Limb (tissue), 2 donors: ENCODE results near the gene LYST.
"Not testable (repeated sequence)": the region's sequence is repeated elsewhere in the genome, so short reads cannot be mapped to it uniquely, and the experiment has no call there.

Source experiments
- DNase-seq, 2 donors: peaks; one replicate each; pipeline ENCODE4 v3.0.0-alpha.2; 2016; ENCODE audit errors: extremely low spot score in 2 of 2

LYST gene

DNA sequence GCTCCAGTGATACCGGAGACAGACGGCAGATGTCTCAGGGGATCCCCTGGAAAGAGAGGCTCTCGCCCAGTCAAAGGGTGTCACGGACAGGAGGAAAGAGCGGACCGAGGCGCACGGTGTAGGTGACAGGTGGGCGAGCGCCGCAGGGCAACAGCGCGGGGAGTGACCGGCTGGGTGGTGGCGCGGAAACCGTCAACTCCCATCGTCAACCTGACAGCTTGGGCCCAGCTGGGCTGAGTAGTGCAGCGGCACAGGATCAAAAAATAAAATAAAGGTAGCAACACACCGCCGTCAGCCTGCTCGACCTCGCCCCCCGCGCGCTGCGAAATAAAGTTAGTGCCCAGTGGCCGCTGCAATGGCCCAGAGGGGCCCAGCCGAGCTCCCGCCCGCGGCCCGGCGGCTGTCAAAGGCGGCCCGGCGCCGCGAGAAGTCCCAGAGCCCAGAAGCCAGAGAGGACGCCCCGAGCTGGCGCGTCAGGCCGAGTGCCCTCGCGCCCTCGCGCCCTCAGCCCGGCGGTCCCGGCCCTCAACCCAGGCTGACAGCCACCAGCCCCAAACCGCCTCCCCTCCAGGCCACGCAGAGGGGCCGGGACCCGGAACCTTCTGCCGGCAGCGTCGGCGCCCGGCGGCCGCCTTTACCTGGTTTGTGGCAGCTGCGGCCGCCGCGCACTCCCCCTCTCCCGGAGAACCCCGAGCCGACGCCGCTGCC is at the start of gene LYST:
LYST (minus strand) TSS at position 702 of the 708 bp plus-strand sequence. CDS start 36,489 bp downstream, outside the sequence.
- DNase-seq, result peak; percentile 15 to 66

DNA sequence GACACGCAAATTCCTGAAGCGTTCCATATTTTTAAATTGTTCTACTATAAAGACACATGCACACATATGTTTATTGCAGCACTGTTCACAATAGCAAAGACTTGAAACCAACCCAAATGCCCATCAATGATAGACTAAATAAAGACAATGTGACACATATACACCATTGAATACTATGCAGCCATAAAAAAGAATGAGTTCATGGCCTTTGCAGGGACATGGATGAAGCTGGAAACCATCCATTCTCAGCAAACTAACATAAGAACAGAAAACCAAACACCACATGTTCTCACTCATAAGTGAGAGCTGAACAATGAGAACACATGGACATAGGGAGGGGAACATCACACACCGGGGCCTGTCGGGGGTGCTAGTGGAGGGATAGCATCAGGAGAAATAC is 48.8 kb upstream of the LYST start:
- DNase-seq, result not testable (repeated sequence)

GRCh38 chr1:235913311-235913710 is 46.6 kb upstream of the LYST start:
- DNase-seq, result no peak

DNA sequence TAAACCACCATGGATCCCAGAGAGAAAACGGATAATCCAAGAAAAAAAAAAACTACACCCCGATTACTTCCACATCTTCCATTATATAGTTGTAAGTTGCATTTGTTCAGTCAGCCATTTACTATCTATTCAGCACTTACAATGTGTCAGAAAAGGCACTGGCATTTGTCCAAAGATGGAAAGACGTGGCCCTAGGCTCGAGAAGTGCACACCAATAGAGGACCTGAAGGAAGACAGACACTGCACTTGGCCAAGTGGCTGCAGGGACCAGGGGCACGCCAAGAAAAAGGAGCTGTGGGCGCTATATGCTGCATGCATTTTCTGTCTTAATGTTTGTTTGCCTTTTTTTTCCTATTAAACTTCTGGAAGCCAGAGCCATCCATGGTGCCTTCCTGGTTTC is 45.2 kb upstream of the LYST start:
- DNase-seq, result no peak

GRCh38 chr1:235911300-235911662 is 44.6 kb upstream of the LYST start:
- DNase-seq, result no peak

DNA sequence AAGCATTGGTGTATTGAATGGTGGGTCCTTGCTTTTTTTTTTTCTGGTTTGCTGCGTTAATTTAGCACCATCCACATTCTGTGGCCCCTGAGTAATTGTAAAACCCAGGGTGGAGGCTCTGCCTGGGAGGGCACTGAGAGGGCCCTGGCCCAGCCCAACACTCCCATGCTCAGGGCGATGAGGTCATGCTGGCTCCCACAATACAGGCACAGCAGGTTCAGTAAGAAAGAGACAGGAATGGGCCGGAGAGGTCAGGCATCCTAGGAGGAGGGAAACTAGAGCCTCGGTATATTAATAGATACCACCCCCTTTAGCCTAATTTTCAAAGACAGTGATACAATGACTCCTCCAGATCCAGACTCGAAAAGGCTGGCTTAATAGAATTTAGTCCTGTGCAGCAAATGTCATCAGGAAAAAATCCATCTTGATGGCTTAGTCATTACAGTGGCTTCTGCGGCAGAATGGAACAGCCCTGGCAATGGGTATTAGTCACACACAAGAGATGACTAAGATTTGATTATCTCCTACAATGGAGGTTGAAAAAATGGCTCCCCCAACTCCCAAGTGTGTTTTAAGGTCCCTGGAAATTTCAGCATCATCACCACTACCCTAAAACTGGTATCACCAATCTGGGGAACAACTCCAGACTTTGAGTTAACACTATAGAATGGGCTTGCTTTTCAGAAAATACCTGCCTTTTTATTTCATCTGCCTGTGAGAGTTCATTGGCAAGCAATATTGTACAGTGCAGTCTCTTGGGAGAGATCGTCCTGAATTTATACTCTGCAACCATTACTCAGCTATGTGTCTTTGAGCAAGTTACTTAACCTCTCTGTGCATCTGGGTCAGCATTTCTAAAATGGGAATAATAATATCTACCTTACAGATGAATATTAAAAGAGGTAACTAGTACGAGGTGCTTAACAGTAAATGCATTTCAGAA is 43.9 kb upstream of the LYST start:
- no peak for DNase-seq

DNA sequence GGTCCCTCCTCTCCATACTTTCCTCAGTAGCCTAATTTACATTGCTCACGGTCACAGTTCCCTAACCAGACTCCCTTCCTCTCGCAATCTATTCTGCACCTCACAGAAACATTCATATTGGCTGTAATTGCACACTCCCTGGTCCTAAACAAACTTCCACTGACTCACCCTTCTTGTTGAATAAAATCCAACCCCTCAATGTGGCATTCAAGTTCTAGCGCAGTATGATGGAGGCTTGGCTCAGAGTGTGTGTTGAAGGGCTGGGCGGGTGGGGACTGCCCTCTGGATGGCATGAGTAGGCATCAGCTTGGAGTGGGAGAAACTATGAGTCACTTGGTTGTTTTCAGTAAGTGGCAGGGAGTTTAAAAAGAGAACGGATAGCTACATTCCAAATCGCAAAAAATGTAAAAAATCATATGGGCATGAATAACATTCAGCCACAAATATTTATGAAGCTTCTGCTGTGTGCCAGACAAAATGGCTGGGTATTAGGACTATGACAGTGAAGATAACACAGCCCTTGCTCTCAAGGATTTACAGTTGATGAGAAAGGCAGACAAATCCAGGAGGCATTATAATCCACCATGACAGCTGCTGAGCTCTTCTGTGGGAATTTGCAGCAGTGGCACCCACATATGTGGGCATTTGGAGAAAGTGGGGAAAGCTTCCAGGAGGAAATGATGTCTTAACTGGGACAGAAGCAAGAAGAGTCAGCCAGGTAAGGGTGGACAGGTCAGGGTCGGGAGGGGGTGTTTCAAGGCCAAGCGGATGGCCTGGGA is 42.2 kb upstream of the LYST start:
- no peak for DNase-seq

- DNase-seq, result no peak
Observed at GRCh38 chr1:235907897-235908240, 41.2 kb upstream of the LYST start.

DNA sequence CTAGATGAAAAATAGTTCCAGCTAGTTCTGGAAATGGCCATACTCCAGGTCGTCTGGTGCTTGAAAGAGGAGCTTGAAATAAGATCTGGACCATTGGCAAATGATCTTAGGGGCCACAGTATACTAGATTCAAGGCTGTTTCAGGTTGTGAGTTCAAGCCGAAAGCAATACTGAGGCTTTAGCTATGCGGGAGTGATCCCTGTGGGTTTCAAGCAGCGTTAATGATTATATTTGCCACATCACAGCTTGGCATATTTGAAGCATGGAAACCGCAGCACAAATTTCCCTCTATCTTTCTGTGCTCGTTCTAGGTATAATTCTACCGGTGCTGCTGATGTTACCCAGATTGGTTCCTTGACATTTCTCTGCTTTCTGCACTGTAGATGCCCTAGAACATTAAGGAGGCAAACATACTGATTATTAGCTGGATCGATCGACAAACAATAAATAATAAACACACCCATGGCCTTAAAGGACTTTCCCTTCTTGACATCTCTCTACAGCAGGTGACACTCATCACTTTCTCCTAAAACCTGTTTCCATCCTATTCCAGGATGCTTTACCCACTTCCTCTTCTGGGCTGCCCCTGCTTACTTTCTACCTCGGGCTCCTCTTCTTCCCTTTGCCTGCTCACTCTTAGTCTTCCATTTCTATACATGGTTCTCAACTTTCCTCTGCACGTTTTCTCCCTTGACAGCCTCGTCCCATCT is 40.6 kb upstream of the LYST start:
- no peak for DNase-seq

DNA sequence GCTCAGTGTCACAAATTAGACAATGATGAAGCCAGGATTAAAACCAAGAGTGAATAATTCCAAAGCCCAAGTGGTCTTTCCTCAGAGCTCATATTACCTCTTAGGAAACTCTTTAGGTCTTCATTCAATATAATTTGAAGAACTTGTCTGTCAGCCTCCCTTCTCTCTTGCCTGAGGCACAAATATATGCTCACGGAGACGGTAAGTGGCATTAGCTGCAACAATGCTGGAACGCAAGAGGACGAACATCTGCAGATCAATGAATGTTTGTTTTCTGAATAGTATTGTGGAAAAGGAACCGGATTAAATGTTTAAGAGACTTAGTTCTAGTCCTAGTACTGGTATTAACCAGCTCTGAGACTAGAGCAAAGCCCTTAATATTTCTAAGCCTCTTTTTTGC is 39.7 kb upstream of the LYST start:
- DNase-seq, result no peak

- not testable (repeated sequence) for DNase-seq
Observed at GRCh38 chr1:235903809-235904208, 37.1 kb upstream of the LYST start.

DNA sequence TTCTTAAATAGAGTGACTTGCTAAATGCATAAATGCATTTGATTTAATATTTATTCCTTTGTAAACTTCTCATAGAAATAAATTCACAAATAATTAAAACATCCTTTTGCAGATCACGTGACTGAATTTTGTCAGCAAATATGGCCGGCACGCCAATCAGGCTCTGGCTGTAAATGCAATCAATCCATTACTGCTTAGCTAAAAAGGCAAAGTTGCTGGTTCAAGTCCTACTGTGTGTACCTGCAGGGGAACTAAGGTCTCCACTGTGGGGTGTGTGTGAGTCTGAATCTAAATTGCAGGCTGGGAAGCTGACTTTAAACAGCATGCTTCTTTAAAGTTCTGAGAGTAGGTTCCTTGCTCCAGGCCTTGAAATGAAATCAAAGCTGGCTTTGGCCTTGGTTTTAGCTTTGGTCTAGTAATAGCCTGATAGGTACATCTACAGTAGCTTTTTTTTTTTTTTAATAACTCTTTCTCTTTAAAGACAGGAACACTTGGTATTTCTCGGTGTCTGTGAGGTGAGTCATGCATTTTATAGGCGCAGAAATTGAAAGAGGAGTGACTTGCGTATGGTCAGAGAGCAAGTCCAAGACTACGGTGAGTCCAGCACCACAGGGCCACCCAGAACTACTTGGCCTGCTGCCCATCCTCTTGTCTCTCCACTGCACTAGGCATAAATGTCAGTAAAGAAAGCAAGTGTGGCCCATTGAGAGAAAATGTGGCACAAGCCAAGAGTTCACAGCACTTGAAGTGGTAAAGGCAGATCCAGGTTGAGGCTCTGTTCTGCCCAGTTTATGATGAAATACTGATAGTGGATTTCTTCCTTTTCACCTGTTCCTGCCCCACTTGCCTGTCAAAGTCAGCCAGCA is 36.2 kb upstream of the LYST start:
- no peak for DNase-seq

GRCh38 chr1:235901461-235901860 is 34.8 kb upstream of the LYST start:
- no peak for DNase-seq

GRCh38 chr1:235898126-235898525 is 31.4 kb upstream of the LYST start:
- no peak for DNase-seq

GRCh38 chr1:235893840-235894239 is 27.1 kb upstream of the LYST start:
- DNase-seq, result no peak

- DNase-seq, result no peak
Observed at GRCh38 chr1:235892734-235893413, 26.2 kb upstream of the LYST start.

DNA sequence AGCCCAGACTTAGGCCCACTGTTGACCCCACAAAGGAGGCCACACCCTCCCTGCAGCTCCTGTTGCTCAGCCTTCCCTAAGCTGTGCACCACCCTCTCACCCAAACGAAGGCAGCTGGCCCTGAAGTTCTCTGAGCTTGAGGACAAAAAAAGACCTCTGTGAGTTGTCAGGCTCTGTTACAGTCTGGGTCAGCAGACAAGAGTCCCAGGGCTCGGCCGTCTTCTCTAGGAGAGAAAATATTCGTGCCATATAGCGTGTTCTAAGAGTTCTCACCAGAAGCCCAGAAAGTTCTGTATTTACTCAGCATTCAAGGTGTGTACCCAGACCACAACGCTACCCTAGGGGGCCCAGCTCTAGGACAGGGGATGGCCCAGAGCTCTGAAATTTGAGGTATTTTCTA is 25.5 kb upstream of the LYST start:
- DNase-seq, result no peak

GRCh38 chr1:235888119-235888643 is 21.5 kb upstream of the LYST start:
- no peak for DNase-seq

DNA sequence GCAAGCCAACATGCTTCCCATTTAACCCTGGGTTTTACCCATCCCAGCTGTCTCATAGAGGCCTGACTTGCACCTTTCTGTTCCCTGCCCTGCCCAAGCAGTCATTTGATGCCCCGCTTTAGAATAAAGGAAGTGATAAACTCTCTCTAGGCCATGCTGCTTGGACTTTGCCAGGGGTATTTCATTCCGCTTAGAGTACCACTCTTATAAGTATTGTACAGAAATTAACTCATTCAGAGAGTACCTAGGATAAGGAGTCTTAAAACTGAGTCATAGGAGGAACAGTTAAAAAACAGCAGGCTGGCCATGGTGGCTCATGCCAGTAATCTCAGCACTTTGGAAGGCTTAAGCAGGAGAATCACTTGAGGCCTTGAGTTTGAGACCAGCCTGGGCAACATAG is 21.0 kb upstream of the LYST start:
- no peak for DNase-seq
